ENCODE measurements around the gene RPS27A. TPM values are rescaled to one million over a fixed set of nuclear protein-coding genes. Genes with fewer than 3 reads are reported as not detected.

RPS27A gene
- total RNA-seq = 581 and 766 TPM in 2 replicates

DNA sequence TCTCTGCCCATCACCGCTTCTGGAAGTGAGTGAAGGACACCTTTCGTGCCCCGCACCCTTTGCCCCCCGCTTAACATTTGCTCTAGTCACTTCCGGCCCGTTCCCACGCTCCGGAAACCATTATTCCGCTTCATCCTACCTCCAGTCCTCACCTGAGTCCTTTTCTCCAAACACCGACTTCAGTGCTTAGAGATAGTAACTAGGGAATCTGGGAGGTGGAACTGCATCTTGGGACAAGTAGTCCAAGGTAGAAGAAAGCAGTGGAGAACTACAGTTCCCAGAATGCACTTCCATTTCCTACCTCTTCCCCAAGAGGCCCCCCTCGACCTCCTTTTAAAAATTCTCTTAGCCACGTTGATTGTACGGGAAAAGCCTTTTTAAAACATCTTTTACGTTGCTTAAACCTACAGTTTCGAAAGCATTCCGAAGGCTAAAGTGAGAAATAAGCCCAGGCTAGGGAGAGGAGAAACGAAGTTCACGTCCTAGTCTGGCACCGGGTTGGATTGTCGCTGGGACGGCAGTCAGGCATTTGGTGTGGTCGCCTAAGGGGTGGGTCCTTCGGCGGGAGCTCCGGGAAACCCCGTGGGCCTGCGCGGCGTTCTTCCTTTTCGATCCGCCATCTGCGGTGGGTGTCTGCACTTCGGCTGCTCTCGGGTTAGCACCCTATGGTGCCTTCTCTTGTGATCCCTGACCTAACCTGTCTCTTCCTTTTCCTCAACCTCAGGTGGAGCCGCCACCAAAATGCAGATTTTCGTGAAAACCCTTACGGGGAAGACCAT, at the start of gene RPS27A, which contains the start of gene CLHC1:
RPS27A (plus strand) TSS at position 605 of the 779 bp plus-strand sequence; CDS start at position 742, 137 bp downstream.
CLHC1 (minus strand) TSS at position 210 of the 779 bp plus-strand sequence. CDS start 9,882 bp downstream, outside the sequence.

DNA sequence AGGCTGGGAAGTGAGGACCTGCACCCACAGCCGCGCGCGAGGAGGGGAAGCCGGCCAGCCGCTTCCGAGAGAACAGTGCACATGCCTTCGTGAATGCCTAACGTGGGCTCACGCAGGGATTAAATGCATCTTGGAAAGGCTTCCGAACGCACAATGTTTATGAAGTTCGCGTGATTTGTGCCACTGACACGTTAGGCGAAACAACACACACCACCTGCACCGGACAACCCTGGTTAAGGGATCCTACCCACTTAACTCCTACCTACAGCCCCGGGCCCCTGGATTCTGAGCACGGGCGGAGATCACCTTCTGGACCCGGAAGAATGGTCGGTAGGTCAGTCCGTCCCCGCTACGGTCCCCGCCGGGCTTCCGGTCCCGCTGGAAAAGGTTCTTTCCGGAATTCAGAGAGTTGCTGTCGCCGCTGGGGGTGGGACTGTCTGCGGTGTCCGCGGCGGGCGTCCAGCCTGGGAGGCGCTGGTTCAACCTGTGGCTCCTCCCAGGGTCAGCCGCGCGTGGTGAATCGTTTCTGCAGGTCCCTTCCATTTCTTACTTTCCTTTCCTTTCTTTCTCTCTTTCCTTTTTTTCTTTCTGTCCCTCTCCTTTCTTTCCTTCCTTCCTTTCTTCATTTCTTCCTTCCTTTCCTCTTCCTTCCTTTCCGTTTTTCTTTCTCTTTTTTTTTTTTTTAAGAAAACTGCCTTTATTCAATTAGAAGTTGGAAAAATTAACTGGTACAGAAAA, 36.6 kb downstream of the RPS27A start, which contains the start of gene MTIF2:
MTIF2 (minus strand) TSS at position 325 of the 738 bp plus-strand sequence. CDS start 5,373 bp downstream, outside the sequence.

Other genes starting within 250 kb of the RPS27A start
- gene RTN4, start 182.2 kb upstream of the RPS27A start, total RNA-seq = 259 and 303 TPM in 2 replicates
- gene CLHC1, start 395 bp upstream of the RPS27A start, total RNA-seq = 1.5 and 2.2 TPM in 2 replicates
- 14.8 and 18.9 TPM in 2 replicates for gene MTIF2, start 36.5 kb downstream of the RPS27A start, total RNA-seq
- 21.0 and 37.0 TPM in 2 replicates for gene CCDC88A, start 187.2 kb downstream of the RPS27A start, total RNA-seq

All from mesangial cell (primary cell).